Activated naive CD4-positive, alpha-beta T cell treated with anti-CD3 and anti-CD28 coated beads, Interleukin-2, amount 50 U/mL, for 72 hours (primary cell): Measurements from ENCODE around the gene PLEKHG3. TPM values are rescaled to one million over a fixed set of nuclear protein-coding genes. Genes with fewer than 3 reads are reported as not detected.
"Not testable (repeated sequence)": the region's sequence is repeated elsewhere in the genome, so short reads cannot be mapped to it uniquely, and the experiment has no call there.

ENCODE experiments used
- ATAC-seq, 2 donors: fragments of 150-1000 bp; cut with Tn5 transposase; 2 replicates each; pipeline ENCODE4 v1.10.0; 2021; ENCODE audit warnings: mild to moderate bottlenecking in 2 of 2, moderate library complexity in 2 of 2
- DNase-seq, 2 donors: peaks; one replicate each; pipeline ENCODE4 v3.0.0; 2021 to 2022; ENCODE audit warnings: low spot score in 2 of 2
- H3K27ac Mint-ChIP-seq, 2 donors: one replicate each; pipeline ENCODE4 v1.8.0; 2022; ENCODE audit warnings: mild to moderate bottlenecking in 2 of 2, mixed read lengths in 2 of 2
- H3K36me3 Mint-ChIP-seq, 2 donors: one replicate each; pipeline ENCODE4 v1.8.0; 2022; ENCODE audit warnings: mixed read lengths in 2 of 2
- H3K9me3 Mint-ChIP-seq, 2 donors: one replicate each; pipeline ENCODE4 v1.8.0; 2022; ENCODE audit warnings: mixed read lengths in 2 of 2
- total RNA-seq, 2 donors: library from RNA; stranded (reverse); gene quantifications; one replicate each; pipeline ENCODE4 v1.2.3, GENCODE V29; 2022

The PLEKHG3 gene
- total RNA-seq, 2 donors from 2014 or later: 0.66 to 1.1 TPM

DNA sequence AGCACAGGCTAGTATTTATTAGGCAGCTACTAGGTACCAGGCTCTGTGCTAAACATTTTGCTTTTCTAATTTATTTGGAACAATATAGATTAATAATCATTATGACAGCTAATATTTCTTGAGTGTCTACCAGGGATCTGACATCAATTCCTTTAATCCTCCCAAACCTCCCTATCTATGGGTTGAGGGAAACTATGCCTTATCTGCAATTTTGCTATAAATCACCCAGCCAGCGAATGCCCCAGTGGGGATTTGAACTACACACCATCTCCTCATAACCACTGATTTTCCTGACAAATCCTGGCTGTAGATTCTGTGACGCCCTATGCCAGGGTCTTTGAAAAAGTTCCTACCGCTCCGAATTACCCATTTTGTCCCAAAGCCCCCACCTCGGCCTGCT, 21.4 kb upstream of the PLEKHG3 start:
- H3K36me3 Mint-ChIP-seq: no peaks in the 10 kb centered on the region
- DNase-seq (no peak), ATAC-seq (no peak)
- no peak overlapping the region for H3K27ac Mint-ChIP-seq
- no peaks in the 10 kb centered on the region for H3K9me3 Mint-ChIP-seq

DNA sequence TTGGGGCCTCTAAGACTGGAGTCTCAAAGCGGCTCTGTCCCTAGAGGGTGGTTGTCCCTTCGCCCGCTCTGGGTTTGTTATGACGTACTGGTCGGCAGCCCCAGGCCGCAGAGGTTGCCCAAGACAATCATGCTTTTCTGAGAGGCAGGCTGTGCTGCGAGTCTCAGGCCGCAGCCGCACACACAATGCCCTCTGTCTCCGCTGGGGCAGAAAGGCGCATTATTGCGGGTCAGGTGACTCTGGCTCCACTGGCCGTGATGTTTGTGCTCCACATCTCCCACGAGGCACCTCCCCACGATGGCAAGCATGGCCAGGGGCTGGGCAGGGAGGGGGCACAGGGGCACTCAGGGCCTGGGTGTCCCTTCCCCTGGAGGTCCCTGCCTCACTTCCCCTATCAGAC, 21.0 kb upstream of the PLEKHG3 start:
- Mint-ChIP-seq H3K36me3 (no peaks in the 10 kb centered on the region), H3K27ac (no peak overlapping the region), H3K9me3 (no peaks in the 10 kb centered on the region)
- DNase-seq (no peak), ATAC-seq (no peak)

DNA sequence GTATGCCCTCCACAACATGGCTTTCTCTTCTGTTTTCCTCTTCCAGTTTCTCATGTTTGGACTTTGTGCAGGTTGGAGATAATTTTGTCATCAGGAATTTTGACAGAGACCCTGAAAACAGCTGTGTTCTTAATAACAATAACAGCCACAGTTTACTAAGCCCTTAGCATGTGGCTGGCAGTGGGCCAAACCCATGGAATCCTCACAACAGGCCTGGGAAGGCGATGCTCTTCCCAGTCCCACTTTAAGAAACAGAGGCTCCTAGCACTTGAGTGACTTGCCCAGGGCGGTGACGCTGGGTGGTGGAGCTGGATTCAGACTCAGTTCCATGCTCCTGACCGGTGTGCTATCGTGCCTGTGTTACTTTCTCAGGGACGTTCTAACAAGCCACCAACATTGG, 20.1 kb upstream of the PLEKHG3 start:
- no peak overlapping the region for H3K27ac Mint-ChIP-seq
- no peaks in the 10 kb centered on the region for H3K36me3 Mint-ChIP-seq
- no peak for ATAC-seq
- DNase-seq: no peak
- H3K9me3 Mint-ChIP-seq: no peaks in the 10 kb centered on the region

DNA sequence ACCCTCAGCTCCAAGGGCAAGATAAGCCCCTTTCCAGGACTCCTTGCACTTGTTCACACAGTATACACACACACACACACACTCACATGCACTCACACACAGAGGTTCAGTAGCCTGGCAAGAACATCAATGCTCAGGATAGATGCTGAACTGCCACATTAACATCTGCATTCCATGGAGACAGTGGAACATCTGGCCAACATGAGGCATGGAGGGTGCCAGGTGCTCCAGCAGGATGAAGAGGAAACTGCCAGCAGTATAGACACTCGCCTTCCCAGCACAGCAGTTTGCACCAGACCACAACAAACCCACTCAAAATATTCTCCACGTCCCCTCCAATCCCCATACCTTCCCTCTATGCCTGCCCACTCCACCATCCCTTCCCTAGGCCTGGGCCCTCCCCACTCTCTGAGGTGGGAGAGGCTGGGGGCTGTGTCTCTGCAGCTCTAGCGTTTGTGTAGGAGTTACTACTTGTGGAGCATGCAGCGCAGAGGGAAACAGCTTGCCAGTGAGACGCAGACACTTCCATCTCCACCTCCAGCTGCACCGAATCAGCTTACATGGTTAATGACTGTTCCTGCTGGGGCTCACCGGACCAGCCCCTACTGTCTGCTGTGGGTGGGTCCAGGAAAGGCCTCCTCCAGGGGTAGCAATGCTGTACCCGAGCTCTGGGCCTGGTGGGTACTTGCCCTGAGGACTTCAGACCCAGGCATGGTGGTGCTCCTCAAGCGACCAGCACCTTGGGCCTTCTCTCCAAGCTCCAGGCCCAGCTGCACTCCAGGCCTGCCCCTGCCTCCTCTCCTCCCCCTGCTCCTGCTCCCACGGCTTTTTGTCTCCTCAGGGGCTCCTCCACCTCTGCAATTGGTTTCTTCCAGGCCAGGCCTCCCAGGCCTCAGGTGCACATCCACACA, 18.6 kb upstream of the PLEKHG3 start:
- Mint-ChIP-seq H3K27ac (no peak overlapping the region), H3K9me3 (no peaks in the 10 kb centered on the region), H3K36me3 (no peaks in the 10 kb centered on the region)
- no peak for DNase-seq
- ATAC-seq: no peak

DNA sequence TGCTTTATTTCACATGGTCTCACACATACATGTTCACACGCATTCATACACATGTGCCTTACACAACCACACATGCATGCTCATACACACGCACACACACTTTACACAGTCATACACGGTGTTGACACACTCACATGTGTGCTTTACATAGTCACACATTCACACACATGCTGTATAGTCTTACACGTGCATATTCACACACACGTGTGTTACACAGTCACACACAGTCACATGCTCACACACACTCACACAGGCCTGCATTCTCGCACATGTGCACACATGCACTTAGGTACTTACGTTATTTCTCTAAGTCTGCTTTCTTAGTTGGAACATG, 18.0 kb upstream of the PLEKHG3 start:
- Mint-ChIP-seq H3K9me3 (no peaks in the 10 kb centered on the region), H3K27ac (no peak overlapping the region), H3K36me3 (no peaks in the 10 kb centered on the region)
- DNase-seq (no peak), ATAC-seq (no peak)

DNA sequence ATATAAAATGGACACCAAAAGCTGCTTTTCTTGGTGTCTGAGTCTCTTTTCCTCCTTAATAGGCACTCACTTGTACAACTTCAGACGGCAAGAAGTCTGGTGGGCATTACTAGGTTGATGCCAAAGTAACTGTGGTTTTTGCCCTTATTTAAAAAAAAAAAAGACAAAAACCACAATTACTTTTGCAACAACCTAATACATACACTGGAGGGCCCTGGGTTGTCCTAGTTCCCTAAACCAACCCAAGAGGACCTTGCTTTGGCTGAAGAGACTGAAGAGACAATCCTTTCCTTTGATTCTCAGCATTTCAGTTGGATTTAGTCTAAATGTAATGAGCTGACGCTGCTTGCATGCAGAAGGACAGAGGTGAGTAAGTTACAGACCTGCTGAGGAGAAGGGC, 16.2 kb upstream of the PLEKHG3 start:
- ATAC-seq: no peak
- Mint-ChIP-seq H3K36me3 (no peaks in the 10 kb centered on the region), H3K27ac (no peak overlapping the region), H3K9me3 (no peaks in the 10 kb centered on the region)
- no peak for DNase-seq

DNA sequence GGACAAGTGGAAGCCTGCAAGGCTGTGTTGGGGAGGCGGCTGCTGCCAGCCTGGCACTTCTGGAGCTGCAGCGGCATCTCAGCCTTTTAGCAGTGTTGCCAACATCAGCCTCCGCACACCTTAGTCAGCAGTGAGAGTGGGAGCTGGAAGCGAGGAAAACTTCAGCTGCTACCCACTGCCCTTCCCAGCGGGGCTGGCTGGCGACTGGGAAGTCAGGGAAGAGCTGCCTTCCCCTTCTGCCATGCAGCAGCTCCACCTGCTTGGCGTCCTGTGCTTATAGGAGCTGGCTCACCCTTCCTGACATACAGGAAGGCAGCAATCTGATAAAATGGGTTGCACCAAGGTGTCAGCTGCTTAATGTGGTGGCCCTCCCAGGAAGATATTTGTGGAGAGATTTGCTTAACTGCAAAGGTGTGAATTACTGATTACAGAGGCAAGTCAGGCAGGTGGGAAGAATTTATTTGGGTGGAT, 15.4 kb upstream of the PLEKHG3 start:
- no peak for DNase-seq
- ATAC-seq: no peak
- no peaks in the 10 kb centered on the region for H3K9me3 Mint-ChIP-seq
- H3K27ac Mint-ChIP-seq: no peak overlapping the region
- no peaks in the 10 kb centered on the region for H3K36me3 Mint-ChIP-seq

DNA sequence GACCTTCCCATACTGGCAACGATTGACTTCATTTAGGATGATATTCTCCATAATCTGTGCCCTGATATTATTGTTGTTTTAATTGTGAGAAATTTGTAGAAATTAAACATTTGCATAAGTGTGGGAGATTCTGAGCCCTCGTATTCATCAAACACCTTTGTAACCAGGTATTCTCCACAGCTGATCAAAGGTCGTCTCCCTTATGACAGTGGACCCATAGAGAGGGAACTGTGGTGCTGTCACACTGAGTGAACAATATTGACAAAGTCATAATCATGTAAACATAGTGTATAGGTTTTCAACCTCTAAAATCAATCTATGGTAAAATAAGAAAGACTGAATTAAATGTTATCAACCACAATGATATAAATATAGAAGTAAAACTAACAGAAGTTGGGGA, 14.9 kb upstream of the PLEKHG3 start:
- Mint-ChIP-seq H3K27ac (no peak overlapping the region), H3K36me3 (no peaks in the 10 kb centered on the region), H3K9me3 (no peaks in the 10 kb centered on the region)
- no peak for DNase-seq
- ATAC-seq: no peak

DNA sequence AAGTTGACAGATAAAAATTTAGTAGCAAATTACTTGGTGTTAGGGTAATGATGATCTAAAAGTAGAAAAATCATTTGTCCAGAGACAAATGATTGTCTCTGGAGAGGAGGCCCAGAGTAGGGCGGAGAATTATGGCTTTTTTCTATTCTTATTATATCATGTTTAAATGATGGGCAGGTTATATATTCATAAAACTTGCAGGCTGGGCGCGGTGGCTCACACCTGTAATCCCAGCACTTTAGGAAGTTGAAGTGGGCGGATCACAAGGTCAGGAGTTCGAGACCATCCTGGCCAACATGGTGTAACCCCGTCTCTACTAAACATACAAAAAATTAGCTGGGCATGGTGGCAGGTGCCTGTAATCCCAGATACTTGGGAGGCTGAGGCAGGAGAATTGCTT, 13.6 kb upstream of the PLEKHG3 start:
- DNase-seq, H3K27ac Mint-ChIP-seq, H3K9me3 Mint-ChIP-seq, ATAC-seq, H3K36me3 Mint-ChIP-seq: not testable (repeated sequence)

DNA sequence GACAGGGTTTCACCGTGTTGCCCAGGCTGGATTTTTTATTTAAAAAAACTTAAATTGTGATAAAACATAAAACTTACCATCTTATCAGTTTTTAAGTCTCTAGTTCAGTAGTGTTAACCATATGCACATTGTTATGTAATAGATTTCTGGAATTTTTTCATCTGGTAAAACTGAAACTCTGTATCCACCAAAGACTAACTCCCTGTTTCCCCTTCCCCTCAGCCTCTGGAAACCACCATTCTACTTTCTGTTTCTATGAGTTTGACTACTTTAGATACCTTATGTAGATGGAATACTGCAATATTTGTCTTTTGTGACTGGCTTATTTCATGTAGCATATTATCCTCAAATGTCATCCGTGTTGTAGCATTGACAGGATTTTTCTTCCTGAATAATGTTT, 12.8 kb upstream of the PLEKHG3 start:
- no peak for DNase-seq
- H3K9me3 Mint-ChIP-seq: no peaks in the 10 kb centered on the region
- ATAC-seq: no peak
- no peak overlapping the region for H3K27ac Mint-ChIP-seq
- no peaks in the 10 kb centered on the region for H3K36me3 Mint-ChIP-seq

DNA sequence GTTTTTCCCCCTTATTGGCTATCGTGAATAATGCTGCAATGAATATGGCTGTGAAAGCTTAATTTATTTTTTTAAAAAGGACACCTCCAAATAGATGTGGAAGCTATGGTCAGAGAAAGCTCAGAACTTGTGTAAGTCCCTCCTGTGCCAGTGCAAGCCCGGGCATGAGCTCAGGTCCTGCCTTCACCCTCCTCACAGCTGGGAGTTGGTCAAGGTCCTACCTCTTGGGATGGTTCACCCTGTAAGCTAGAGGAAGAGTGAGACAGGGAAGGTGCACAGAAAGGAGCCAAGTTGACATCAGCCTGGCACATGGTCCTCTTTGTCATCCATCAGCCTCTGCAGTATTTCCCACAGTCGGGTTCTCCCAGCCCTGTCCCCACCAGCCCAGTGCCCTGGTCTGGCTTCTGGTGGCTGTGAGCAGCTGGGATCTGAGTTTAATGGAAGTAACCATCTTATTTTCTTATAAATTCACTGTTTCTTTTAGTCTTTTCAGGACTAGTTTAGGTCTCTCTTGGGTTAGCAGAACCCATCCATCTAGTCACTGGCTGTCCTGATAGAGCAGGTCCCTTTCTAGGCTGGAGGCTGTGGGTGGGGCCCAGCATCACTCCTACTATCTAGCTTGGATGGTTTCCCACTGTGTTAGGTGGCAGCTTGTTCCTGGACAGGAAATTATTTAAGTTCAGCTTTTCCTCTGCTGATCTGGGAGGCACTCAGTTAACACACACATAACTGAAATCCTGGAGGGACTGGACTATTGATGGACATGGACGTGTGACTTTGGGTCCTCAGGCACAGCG, 11.8 kb upstream of the PLEKHG3 start:
- peak overlapping the region in 1 of 2 donors; percentile 21 for H3K27ac Mint-ChIP-seq
- no peaks in the 10 kb centered on the region for H3K9me3 Mint-ChIP-seq
- H3K36me3 Mint-ChIP-seq: no peaks in the 10 kb centered on the region
- DNase-seq (no peak), ATAC-seq (no peak)

DNA sequence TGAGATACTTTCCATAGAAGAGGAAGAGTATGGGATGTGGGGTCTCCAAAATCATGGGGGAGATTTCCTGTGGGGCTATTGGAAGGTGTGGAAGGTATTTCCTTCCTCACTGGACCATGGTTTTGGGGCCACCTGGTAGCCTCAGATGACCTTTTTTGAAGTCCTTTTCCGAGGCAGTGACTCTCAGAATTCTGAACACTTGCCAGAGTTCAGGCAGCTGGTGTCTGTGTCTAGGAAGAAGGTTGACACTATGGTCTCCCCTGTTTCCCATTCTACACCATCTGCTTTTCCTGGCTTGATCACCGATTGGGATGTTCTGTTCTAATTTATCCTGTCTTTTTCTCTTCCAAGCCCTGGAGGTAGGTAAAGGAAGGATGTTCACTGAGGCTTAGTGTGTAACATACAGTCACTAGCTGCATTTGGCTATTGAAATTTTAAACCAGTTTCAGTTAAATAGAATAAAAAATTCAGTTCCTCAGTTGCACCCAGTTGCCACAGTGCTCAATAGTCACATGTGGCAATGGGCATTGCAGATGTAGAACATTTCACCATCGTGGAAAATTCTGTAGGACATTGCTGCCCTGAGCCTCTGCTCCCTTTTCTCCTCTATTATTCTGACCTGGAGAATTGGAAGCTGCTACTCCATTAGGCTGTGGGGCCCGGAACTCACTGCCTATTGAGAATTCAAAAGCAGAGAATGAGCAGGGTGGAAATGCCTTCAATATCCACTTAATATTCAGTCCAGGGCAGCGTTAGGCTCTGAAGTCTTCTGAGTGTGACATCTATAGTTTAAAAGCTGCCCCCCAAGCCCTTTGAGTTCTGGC, 11.0 kb upstream of the PLEKHG3 start:
- Mint-ChIP-seq H3K27ac (peak overlapping the region in 1 of 2 donors; percentile 21), H3K9me3 (no peaks in the 10 kb centered on the region), H3K36me3 (no peaks in the 10 kb centered on the region)
- ATAC-seq (no peak), DNase-seq (no peak)

DNA sequence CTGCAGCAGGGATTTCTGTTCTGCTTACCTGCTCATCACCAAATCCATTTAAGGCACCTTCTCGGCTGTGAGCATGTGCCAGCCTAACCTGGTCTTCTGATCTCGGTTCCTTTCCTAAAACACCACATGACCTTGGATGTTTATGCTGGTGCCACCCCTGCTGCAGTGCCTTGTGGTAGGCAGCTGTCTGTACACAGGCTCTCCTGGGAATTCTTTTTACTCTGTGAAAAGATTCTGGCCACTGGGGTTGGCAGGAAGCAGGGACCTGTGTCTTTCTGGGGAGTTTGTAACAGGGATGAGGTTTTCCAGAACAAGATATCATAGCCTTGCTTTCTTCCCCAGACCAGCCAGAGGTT, 10.4 kb upstream of the PLEKHG3 start:
- H3K9me3 Mint-ChIP-seq: no peaks in the 10 kb centered on the region
- H3K27ac Mint-ChIP-seq: no peak overlapping the region
- H3K36me3 Mint-ChIP-seq: no peaks in the 10 kb centered on the region
- DNase-seq: no peak
- ATAC-seq: no peak

DNA sequence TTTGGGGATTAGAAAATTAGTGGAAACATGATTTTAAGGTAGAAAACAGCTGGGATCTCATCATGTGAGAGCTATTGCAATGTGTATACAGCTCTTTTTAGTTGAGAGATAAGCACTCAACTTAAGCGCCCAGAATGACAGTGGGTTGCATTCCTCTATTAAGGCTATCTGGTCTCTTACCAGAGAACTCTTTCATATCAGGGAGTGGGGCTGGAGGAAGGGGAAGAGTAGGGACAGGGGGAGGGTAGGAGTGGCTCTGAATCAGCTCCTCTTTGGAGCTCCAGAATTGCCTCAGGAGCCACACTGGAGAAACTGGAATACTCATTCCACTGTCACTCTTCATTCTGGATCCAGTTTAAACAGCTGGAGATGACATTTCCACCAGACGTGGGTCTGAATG, 9.2 kb upstream of the PLEKHG3 start:
- H3K36me3 Mint-ChIP-seq: no peaks in the 10 kb centered on the region
- H3K9me3 Mint-ChIP-seq: no peaks in the 10 kb centered on the region
- no peak overlapping the region for H3K27ac Mint-ChIP-seq
- DNase-seq (no peak), ATAC-seq (no peak)

DNA sequence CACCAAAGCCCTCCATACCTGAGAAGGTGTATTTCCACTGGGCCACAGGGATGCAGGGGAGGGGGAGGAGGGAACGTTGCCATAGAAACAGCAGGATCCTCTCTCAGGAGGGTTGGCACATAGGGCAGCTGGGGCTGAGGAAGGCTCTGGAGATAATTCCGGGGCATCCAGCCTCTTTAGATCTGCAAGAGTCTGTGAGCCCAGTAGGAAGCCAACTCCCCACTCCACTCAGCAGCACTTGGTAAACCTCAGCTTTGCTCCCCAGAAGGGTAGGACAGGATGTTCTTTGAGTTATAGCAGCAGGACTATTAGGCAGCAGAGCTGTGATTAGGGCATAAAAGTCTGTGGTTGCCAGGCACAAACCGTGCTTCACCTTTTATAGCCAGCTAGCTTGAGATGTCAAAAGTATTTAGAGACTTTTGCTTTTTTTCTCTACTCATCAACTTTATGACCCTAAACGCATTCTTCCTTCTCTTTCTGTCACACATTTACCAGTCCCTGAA, 7.8 kb upstream of the PLEKHG3 start:
- ATAC-seq (no peak), DNase-seq (no peak)
- no peaks in the 10 kb centered on the region for H3K9me3 Mint-ChIP-seq
- H3K36me3 Mint-ChIP-seq: no peaks in the 10 kb centered on the region
- H3K27ac Mint-ChIP-seq: no peak overlapping the region

DNA sequence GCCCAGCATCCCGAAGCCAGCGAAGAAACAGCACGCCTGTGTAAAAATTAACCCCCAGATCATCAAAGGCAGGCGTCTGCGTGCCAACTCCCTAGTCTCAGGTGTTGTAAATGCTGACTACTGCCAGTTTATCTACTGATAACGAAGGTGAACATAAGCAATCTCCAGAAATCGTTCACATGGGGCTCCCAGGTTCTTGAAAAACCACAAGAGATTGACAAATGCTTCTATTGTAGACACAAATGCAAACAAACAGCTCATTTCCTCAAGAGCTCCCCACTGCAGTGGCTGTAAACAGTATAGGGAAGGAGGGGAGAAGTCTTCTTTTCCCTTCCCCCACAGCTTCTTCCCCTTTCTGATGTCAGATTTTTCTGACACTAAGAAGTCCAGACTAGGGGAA, 5.3 kb upstream of the PLEKHG3 start:
- ATAC-seq: no peak
- no peak overlapping the region for H3K27ac Mint-ChIP-seq
- H3K36me3 Mint-ChIP-seq: no peaks in the 10 kb centered on the region
- no peak for DNase-seq
- no peaks in the 10 kb centered on the region for H3K9me3 Mint-ChIP-seq

DNA sequence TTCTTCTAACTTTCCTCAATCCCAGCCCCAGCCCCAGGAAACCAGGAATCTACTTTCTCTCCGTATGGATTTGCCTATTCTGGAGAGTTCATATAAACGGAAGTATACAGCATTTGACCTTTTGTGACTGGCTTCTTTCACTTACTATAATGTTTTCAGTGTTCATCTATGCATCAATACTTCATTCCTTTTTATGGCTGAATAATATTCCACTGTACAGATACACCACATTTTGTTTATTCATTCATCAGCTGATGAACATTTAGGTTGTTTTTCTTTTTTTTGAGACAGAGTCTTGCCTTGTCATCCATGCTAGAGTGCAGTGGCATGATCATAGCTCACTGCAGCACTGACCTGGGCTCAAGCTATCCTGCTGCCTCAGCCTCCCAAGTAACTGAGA, 3.9 kb upstream of the PLEKHG3 start:
- DNase-seq (no peak), ATAC-seq (no peak)
- Mint-ChIP-seq H3K36me3 (no peaks in the 10 kb centered on the region), H3K9me3 (no peaks in the 10 kb centered on the region), H3K27ac (no peak overlapping the region)
